HepG2 (cell line): ENCODE measurements around the gene EHBP1. TPM values are rescaled to one million over a fixed set of nuclear protein-coding genes. Genes with fewer than 3 reads are reported as not detected.

Experiments
- ARNTL ChIP-seq: sonication (generic); formaldehyde crosslinking; IDR thresholded peaks from 2 replicates; pipeline ENCODE4 v1.4.0; 2020; ENCODE audit warnings: mild to moderate bottlenecking, missing genetic modification reagents
- ATRX ChIP-seq: sonication (generic); formaldehyde crosslinking; IDR thresholded peaks from 2 replicates; pipeline ENCODE4 v1.4.0; 2020; ENCODE audit warnings: missing genetic modification reagents, borderline replicate concordance
- CEBPB ChIP-seq: IDR thresholded peaks from 2 replicates; pipeline ENCODE4 v1.6.1; 2011; ENCODE audit warnings: low read depth, low read length, improper control_type of control experiment, borderline replicate concordance
- DRAP1 ChIP-seq: IDR thresholded peaks from 2 replicates; pipeline ENCODE4 v1.6.1; 2016; ENCODE audit warnings: missing genetic modification reagents, missing compliant biosample characterization
- EP300 ChIP-seq, 3 experiments: sonication (generic) in 1 of 3; formaldehyde crosslinking in 1 of 3; IDR thresholded peaks; 2 replicates each; pipeline versions ENCODE4 v1.5.1 to v1.6.1; 2011 to 2020; ENCODE audit warnings: low read depth in 2 of 3, low read length in 2 of 3, borderline replicate concordance in 1 of 3, improper control_type of control experiment in 1 of 3, mild to moderate bottlenecking in 1 of 3, missing genetic modification reagents in 1 of 3, moderate library complexity in 1 of 3
- ETV6 ChIP-seq: sonication (generic); formaldehyde crosslinking; conservative IDR thresholded peaks from 2 replicates; pipeline ENCODE4 v1.4.0; 2020; ENCODE audit warnings: missing genetic modification reagents
- GLI4 ChIP-seq: sonication (generic); formaldehyde crosslinking; IDR thresholded peaks from 2 replicates; pipeline ENCODE4 v1.5.1; 2020; ENCODE audit warnings: missing genetic modification reagents, mild to moderate bottlenecking, moderate library complexity, borderline replicate concordance
- GRHL1 ChIP-seq: sonication (generic); formaldehyde crosslinking; conservative IDR thresholded peaks from 2 replicates; pipeline ENCODE4 v1.8.0; 2022; ENCODE audit warnings: missing genetic modification reagents
- KDM5B ChIP-seq: sonication (generic); formaldehyde crosslinking; IDR thresholded peaks from 2 replicates; pipeline ENCODE4 v1.4.0; 2020; ENCODE audit warnings: missing genetic modification reagents, mild to moderate bottlenecking, borderline replicate concordance
- KMT2B ChIP-seq: IDR thresholded peaks from 2 replicates; pipeline ENCODE4 v1.6.1; 2016; ENCODE audit warnings: missing genetic modification reagents, missing compliant biosample characterization
- MAFF ChIP-seq: IDR thresholded peaks from 2 replicates; pipeline ENCODE4 v1.6.1; 2011; ENCODE audit warnings: low read depth, low read length, improper control_type of control experiment
- POLR2AphosphoS5 ChIP-seq: IDR thresholded peaks from 2 replicates; pipeline ENCODE4 v1.6.1; 2012; ENCODE audit warnings: low read depth, low read length
- RARG ChIP-seq: sonication (generic); formaldehyde crosslinking; IDR thresholded peaks from 2 replicates; pipeline ENCODE4 v1.4.0; 2020; ENCODE audit warnings: low read depth, mild to moderate bottlenecking, missing genetic modification reagents
- SAP130 ChIP-seq: IDR thresholded peaks from 2 replicates; pipeline ENCODE4 v1.6.1; 2016; ENCODE audit warnings: low read depth
- TSC22D2 ChIP-seq: sonication (generic); formaldehyde crosslinking; IDR thresholded peaks from 2 replicates; pipeline ENCODE4 v1.5.1; 2020; ENCODE audit warnings: missing genetic modification reagents, mild to moderate bottlenecking, borderline replicate concordance
- ZBTB14 ChIP-seq: sonication (generic); formaldehyde crosslinking; IDR thresholded peaks from 2 replicates; pipeline ENCODE4 v1.4.0; 2020; ENCODE audit warnings: missing genetic modification reagents
- ZBTB26 ChIP-seq: IDR thresholded peaks from 2 replicates; pipeline ENCODE4 v1.6.1; 2016; ENCODE audit warnings: missing compliant biosample characterization, missing genetic modification reagents, borderline replicate concordance
- ZFP36 ChIP-seq: fragments of 150-350 bp; IDR thresholded peaks from 2 replicates; pipeline ENCODE4 v1.6.1; 2018; ENCODE audit warnings: borderline replicate concordance, low read length, low read depth; ENCODE audit not compliant: partially characterized antibody
- ZKSCAN8 ChIP-seq: IDR thresholded peaks from 2 replicates; pipeline ENCODE4 v1.6.1; 2016; ENCODE audit warnings: borderline replicate concordance, missing genetic modification reagents, missing compliant biosample characterization
- ZMAT3 ChIP-seq: sonication (generic); formaldehyde crosslinking; conservative IDR thresholded peaks from 2 replicates; pipeline ENCODE4 v1.7.0; 2021; ENCODE audit warnings: missing genetic modification reagents
- ZNF253 ChIP-seq: sonication (generic); formaldehyde crosslinking; IDR thresholded peaks from 2 replicates; pipeline ENCODE4 v1.8.0; 2022; ENCODE audit warnings: mild to moderate bottlenecking, missing genetic modification reagents, borderline replicate concordance
- ZNF362 ChIP-seq: sonication (generic); formaldehyde crosslinking; IDR thresholded peaks from 2 replicates; pipeline ENCODE4 v1.4.0; 2020; ENCODE audit warnings: missing genetic modification reagents, mild to moderate bottlenecking, borderline replicate concordance
- ZNF550 ChIP-seq: sonication (generic); formaldehyde crosslinking; IDR thresholded peaks from 2 replicates; pipeline ENCODE4 v1.4.0; 2020; ENCODE audit warnings: mild to moderate bottlenecking, missing genetic modification reagents, borderline replicate concordance
- ZNF569 ChIP-seq: sonication (generic); formaldehyde crosslinking; IDR thresholded peaks from 2 replicates; pipeline ENCODE4 v1.5.0; 2020; ENCODE audit warnings: mild to moderate bottlenecking, missing genetic modification reagents, moderate library complexity, borderline replicate concordance
- ZNF720 ChIP-seq: sonication (generic); formaldehyde crosslinking; IDR thresholded peaks from 2 replicates; pipeline ENCODE4 v1.4.0; 2020; ENCODE audit warnings: missing genetic modification reagents
- ZNF879 ChIP-seq: sonication (generic); formaldehyde crosslinking; IDR thresholded peaks from 2 replicates; pipeline ENCODE4 v1.8.1; 2023; ENCODE audit warnings: missing genetic modification reagents
- polyA plus RNA-seq, 8 experiments: library from polyadenylated mRNA; depleted of rRNA in 3 of 8; stranded (reverse) in 7 of 8; unstranded in 1 of 8; fragments of >200 nt; fragmentation: Illumina TruSeq in 4 of 8; extraction: Trizol in 4 of 8; gene quantifications; 2 replicates each; pipeline versions ENCODE4 v1.2.1 to v1.2.3, GENCODE V29; 2011 to 2016; ENCODE audit warnings: low read depth in 4 of 8, missing spikeins in 1 of 8, mixed read lengths in 1 of 8; ENCODE audit not compliant: insufficient read depth in 1 of 8
- total RNA-seq, 5 experiments: library from RNA; depleted of rRNA; stranded (reverse); fragments of >200 nt; fragmentation: Illumina TruSeq; extraction: Trizol; gene quantifications; 2 replicates each; pipeline ENCODE4 v1.2.3, GENCODE V29; 2016; ENCODE audit warnings: low read depth in 1 of 5

The EHBP1 gene
- total and polyA plus RNA-seq, 2 of the 13 experiments (the other 11 are each of a cell fraction or from before 2014, with no cell fraction given), result 93.5 to 146 TPM

- TF ChIP-seq POLR2AphosphoS5, result no peak
- no peak for TF ChIP-seq ZBTB14 (CRISPR knock-in tag)
- no peak for TF ChIP-seq ZFP36
- TF ChIP-seq CEBPB, result no peak
- peak in 1 of 2 experiments; percentile 72; a peak in 2 of 4 replicates for TF ChIP-seq EP300 (IDR thresholded peaks at IDR 0.05; ENCODE audit: low read depth in 2 of 2, low read length in 2 of 2)
- TF ChIP-seq EP300 (CRISPR knock-in tag; IDR thresholded peaks at IDR 0.05; ENCODE audit: borderline replicate concordance), result peak; percentile 33; the same call in 1 of the 2 replicates
- no peak for TF ChIP-seq GLI4 (CRISPR knock-in tag)
- TF ChIP-seq ZNF253 (CRISPR knock-in tag), result no peak
- no peak; the same call in 1 of the 2 replicates for TF ChIP-seq ZKSCAN8 (CRISPR knock-in tag)
- no peak for TF ChIP-seq ZMAT3 (CRISPR knock-in tag)
- no peak for TF ChIP-seq TSC22D2 (CRISPR knock-in tag)
- TF ChIP-seq KDM5B (CRISPR knock-in tag), result no peak
- no peak for TF ChIP-seq GRHL1 (CRISPR knock-in tag)
- TF ChIP-seq ARNTL (CRISPR knock-in tag), result no peak
- TF ChIP-seq RARG (CRISPR knock-in tag), result no peak
- TF ChIP-seq ZNF550 (CRISPR knock-in tag), result no peak
- no peak for TF ChIP-seq ZNF362 (CRISPR knock-in tag)
- TF ChIP-seq SAP130, result 0 out of 2 replicates have a peak, but pooled peaks have one; percentile 51
- no peak for TF ChIP-seq ETV6 (CRISPR knock-in tag)
- TF ChIP-seq ZNF879 (CRISPR knock-in tag), result no peak
- TF ChIP-seq ZNF720 (CRISPR knock-in tag), result no peak
- TF ChIP-seq ATRX (CRISPR knock-in tag), result no peak
- TF ChIP-seq ZBTB26 (CRISPR knock-in tag), result no peak
- no peak for TF ChIP-seq DRAP1 (CRISPR knock-in tag)
- no peak for TF ChIP-seq ZNF569 (CRISPR knock-in tag)
- TF ChIP-seq MAFF, result no peak
- no peak for TF ChIP-seq KMT2B
Observed at GRCh38 chr2:62871506-62871905, 166.0 kb downstream of the EHBP1 start (continued).
